Ecto neural progenitor cell (in vitro differentiated cells): ENCODE measurements around the gene FOXN3.
A peak's percentile ranks its signal among the peaks of the same experiment; 100 is the strongest.

Experiments
- DNase-seq: peaks from one replicate; pipeline ENCODE4 v3.0.0-alpha.2; 2018; ENCODE audit warnings: low spot score

FOXN3 gene

DNA sequence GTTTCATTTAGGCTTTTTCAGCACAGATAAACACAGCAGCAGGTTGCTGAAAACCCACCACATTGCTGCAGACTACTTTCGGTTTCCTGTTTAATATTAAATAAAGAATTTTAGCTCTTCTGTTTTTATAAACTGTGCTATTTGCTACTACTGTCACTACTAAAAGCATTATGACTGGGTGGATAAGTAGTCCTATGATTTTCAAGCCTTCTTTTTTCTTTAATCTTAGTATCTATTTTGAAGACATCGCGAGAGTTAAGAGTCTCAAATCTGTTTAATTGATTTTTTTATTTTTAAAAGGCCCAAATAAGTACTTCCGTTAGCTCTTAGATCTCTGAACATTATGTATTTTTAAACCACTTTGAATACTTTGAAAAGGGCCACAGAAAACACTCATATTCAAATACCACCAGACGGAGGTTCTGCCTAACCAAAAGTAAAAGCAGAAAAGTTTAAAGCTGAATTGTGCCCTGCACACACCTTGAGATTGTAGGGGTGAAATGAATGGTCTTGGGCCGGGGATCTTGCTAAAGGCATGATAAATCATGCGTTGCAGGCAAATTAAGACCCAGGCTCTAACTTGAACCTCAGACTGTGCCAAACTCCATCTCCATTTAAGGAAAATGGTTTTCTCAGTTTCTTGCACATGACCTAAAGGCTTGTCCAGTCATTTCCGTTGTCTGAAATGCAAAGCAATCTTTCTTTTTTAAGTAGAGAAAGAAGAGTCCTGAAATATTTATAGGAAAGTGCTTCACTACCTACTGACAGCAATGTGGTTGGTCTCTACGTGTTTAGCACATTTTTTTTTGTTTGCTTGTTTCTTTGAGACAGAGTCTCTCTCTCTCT lies 13.6 kb upstream of the FOXN3 start:
- DNase-seq: no peak

DNA sequence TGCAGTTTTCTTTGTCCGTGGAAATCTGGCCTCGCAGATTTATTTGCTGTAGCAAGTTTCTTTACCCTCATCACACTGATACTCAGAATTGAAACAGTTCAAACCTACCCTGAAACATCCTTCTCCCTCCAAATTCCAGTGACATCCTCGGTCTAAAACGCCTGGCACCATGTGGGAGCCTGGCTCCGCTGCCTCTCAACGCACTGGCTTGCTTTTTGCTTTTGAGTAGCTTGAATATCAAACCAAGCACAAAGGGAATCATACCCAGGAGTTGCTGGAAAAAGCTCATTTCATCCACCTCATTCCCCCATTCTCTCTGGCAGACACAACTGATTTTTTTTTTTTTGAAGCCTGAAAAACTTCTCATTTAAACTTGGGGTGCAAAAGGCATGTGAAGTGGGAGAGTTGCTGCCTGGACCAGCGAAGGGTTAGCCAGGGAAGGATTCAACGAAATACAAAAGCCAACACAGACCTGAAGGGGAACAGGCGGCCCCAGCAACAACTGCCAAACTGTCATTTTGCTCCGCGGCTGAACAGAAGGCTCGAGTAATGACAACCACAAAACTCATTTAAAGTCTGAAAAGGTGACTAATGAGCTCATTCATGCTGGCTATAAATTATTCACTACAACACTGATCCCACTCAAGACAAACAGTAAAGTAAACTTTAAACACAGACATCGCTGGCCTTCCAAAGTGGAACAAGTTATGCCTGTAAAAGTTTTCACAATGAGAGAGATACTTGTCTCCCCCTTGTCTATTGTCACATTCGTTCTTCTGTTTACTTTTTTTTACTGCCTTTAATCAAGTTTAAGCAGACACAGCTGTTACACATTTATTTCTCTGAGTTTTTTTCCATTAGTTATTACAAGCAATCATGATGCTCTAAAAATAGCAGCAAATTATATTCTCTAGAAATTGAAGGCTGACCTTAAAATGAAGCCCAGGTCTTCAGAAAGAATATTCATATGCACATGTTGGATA lies 12.5 kb upstream of the FOXN3 start:
- DNase-seq: no peak

DNA sequence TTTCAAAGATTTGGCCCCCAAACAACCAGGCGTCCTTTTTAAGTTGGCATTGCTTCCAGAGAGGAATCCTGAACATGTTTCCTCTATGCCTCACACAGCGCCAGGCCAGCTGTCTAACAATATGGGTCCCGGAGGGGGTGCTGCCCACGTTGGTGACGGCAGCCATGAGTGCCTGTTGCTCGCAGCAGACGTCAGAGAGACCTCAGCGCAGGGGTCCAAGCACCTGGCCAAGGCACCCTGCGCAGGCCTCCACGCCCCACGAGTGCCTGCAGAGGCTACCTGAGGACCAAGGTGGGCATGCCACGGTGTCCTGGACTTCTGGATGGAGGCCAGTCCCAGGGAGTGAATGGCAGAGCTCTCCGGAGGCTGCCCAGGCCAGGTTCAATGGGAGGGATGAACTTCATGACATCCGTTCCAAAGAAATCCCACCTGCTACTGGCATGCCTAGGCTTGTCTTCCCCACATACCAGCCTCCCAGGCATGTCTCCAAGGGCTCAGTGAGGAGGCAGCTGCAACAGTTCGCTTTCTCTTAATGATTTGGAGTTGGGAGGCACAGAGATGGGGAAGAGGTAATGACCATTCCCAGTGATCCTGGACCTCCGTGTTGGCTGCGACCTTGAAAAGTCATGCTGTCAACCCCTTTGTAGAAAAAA lies 11.6 kb upstream of the FOXN3 start:
- no peak for DNase-seq

DNA sequence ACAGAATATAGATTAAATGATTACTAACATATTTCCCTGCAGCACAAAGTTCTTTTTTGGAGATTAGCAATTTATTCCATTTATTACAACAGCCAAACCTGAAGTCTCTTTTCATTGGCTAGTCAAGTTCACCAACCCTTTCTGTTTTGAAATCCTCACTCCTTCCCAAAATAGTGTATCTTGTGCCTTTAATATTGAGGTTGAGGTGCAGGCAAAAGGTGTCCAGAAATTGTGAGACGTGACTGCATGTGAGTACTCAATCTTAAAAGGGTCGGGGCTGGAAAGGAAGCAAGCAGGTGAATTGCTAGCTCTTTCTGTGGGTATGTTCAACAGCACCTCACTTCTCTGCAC lies 11.1 kb upstream of the FOXN3 start:
- DNase-seq: no peak

DNA sequence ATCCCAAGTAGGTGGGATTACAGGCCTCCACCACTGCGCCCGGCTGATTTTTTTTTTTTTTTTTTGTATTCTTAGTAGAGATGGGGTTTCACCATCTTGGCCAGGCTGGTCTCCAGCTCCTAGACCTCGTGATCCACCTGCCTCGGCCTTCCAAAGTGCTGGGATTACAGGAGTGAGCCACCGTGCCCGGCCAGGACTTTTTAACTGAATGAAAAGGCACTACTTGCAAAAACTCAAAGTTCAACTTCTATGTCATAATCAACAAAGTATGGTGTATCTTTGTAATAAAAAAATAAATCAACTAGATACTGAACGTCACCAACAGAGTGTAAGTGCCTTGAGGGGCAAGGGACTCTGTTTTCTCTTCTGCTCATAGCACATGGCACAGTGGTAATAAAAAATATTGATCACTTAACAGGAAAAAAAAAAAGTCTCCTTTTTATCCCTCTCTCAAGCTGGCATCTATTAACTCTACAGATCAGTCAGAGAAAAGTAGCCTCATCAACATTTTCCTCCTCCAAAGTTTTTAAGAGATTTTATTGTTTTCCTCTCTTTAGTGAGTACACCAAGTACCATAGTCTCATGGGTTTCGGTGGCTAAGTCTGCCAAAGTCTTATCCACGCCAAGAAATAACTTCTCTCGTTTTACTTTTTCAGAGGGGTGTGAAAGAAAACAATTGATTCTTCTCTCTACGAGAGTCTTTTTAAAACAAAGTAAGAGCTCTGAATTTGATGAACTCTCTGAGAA lies 10.6 kb upstream of the FOXN3 start:
- no peak for DNase-seq

DNA sequence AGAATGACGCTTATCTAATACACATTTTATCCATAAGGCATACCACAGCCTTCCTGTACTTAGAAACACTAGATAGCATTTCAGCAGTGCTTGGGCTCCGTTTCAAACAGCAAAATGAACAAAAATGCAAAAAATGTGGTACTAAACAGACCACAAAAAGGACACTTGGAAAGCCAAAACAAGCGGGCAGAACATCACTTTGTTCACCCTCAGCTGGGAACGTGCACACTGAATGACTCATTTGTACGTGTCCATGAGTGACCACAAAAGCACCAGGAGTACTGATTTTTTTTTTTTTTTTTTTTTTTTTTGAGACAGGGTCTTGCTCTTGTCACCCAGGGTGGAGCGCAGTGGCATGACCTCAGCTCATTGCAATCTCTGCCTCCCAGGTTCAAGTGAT lies 8.9 kb upstream of the FOXN3 start:
- DNase-seq: no peak

DNA sequence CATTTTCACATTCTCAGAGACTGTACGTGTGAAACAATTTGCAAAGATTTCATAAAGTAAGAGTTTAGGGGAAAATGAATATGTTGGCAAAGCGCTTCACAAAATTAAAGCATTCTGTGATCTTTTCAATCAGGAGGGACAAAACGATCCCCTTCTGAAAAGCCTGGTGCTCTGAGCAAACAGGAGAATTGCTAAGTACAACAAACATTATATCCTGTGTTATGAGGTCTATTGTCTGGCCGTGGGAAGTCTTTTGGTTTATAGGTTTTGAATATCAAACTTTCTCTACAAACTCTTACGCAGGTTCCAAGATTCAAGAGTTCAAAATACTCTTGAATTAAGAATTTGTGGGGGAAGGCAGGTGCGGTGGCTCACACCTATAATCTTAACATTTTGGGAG lies 7.2 kb upstream of the FOXN3 start:
- no peak for DNase-seq

DNA sequence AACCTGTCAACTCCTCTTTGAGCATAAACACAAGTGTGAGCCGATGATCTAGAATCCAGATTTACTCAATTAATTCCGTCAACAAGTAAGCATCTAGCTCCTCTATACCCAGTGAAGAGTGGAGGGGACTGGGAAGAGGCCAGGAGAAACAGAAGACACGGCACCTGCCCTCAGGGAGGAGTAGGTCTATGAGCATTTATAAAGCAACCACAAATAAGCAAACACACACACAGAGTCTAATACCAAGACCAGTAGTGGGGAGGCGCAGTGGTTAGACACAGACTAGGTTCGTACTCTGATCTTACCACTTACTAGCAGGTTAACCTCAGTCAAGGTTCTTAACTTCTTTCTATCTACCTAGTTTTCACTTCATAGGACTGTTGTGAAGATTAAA lies 5.9 kb upstream of the FOXN3 start:
- no peak for DNase-seq

DNA sequence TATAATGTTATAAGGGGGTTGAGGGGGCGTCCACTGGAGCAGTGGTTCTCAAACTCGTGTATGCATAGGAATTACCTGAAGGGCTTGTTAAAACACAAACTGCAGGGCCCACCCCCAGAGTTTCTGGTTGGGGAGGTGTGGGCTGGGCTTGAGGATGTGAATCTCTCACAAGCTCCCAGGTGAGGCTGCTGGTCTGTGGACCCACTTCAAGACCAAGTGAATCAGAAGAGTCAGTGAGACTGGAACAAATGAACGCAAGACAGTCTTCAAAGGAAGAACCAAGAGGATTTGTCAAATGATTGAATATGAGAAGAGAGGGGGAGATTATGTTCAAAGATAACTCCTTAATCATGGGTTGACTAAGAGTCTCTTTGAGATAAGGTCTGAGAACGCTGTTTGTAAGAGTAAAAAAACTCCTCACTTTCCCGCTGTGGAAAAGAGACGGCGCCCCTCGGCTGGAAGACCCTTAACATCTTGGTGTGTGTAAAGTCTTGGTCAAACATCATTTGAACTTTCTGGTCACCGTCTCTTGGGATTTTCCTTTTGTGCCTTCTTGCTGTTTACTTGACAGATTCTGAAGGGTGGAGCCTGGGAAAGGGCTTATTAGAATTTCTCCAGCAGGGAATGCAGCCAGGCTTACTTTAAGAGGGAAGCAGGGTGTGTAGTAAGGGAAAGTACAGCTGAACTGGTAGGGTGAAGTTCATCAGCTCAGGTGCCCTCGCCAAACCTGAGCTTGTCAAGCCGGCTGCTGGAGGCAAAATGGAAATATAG lies 5.3 kb upstream of the FOXN3 start:
- DNase-seq: no peak

DNA sequence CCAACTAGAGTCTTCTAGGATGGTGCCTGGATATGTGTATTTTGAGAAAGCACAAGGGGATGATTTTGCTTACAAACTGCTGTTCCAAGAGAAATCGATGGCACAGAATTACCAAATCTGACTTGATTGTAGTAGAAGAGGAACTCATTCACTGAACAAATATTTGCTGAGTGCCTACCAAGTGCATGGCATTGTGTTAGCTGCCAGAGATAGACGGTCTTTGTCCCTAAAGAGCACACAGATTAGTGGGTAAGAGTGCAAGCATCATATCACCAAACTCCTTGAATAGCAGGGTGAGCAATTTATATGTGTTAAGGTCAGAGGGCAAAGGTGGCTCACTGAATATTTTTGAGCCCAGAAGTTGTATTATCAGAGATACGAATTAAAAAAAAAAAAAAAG lies 3.5 kb upstream of the FOXN3 start:
- DNase-seq: no peak

DNA sequence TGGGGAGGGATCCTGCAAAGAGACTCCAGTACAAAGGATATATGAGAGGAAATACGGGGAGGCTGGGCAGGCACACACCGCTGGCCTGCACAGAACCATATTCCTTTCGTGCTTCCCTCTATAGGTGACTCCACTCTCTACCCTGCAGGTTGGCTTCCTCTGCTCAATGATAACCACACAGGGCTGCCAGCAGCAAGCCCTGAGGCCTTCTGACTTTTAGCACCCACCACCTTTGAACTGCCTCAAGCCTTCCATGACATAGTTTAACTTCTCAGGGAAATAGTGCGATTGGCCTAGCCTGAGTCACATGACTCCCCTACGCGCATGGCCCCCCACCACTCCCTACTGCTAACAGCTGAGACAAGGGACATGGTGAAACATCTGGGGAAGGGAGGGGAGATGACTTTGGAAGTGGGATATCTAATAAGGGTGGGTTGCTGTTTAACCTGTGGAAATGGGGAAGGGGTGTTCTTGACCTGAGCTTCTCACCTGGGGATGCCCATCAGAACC lies 3.0 kb upstream of the FOXN3 start:
- no peak for DNase-seq

DNA sequence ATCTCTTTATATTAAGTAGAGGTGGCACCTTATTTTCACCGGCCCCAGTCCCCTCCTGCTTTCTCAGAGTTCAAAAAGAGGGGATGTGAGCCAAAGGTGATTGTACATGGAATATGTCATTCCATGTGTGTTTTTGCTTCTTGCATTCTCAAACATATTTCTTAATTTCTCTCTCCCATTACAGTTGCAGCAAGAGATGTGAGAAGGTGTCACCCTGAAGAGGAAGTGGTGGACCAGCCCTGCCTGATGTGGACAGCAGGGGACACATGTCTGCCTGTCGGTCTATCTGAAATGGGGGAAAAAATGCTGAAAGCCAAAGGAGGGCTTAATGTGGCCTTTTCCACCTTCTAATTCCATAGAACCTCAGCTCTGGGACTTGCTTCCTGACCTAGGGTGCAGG lies 1.9 kb upstream of the FOXN3 start:
- DNase-seq: no peak

DNA sequence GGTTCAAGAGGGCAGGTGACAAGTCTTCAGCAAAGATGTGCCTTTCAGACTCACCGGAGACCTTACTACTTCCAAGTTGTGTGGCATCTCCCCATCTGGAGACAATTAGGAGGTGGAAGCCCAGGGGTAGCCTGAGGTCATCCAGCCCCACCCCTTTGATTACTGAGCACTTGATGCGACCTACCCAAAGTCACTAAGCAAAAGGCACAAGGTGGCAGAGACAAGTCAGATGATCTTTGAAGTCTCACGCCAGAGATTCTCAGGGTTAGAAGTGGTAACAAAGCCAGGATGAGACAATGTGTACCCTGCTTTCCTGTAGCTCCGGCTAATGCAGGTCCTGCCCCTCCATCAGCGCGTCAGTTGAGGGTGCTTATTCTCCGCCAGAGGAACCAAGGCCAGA lies 1.4 kb upstream of the FOXN3 start:
- no peak for DNase-seq

DNA sequence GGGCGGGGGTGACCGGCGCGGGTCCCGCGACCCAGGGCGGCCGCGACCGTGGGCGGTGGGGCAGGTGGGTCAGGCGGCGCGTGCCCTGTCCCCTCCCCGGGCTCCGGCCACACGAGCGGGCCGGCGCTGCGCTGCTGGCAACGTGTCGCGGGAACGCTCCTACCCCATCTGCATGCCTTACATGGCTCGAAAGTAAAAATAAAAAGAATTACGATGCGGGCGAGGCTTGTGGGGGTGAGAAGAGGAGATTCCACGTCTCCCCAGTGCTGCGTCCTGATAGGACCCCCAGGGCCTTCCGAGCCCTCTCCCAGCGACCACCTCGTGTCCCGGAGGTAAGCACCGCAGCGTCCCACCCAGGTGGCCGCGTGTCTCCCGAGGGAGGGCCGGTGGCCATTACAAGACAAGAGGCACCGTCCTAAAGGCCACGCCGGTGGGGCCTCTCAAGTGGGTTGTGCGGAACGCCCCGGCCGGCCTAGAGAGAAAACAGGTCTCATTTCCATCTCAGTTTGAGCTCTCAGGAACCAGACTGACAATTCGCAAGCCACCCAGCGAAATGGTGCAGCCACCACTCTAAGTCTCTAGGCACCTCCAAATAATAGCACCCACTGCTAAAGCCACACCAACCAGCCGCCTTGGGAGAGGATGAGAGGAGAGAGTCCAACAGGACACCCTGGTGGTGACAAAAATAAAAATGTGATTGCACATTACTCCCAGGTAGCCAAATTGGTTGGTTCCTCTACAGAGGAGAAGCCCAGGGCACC lies 612 bp upstream of the FOXN3 start:
- DNase-seq: peak; percentile 65

DNA sequence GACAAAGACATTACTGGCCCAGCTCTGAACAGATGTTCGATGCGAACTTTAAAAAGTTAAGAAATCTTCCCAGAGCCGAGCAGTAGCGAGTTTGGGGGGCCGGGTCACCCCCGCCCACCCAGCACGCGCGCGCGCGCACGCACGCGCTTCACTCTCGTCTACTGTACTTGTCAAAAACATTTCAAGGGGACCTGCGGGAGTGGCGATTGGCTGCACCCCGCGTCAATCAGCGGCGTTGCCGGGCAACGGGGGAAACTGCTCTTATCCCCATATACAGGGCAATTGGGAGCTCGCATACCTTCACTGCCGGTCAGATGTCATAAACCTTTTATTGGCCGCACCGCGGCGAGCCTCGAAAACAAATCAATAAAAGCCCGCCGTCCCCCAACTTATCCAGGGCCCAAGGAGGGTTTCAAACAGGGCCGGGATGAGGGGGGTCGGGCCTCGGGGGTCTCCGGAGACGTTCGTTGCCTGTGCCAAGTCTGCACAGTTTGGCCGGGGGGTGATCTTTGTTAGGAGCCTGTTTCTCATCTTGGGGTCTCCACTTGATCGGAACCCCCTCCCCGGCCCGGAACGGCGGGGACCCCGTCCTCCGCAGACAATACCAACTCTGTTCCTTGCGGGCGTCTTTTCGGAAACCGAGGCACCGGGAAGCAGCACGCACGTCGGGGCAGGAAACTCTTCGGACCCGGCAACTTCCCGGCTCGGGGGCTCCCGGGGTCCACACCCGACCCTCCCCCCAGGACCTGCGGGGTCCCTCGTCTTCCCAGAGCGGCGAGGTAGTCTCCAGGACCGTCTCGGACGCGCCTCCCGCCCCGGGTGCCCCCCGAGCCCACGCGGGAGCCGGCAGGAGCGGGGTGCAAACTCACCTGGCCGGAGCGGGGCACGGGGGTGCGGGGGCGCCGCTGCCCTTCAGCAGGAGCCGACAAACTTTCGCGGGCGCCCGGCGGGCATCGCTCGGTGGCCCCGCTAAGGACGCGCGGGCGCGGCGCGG lies 734 bp downstream of the FOXN3 start:
- DNase-seq: peak; percentile 98

DNA sequence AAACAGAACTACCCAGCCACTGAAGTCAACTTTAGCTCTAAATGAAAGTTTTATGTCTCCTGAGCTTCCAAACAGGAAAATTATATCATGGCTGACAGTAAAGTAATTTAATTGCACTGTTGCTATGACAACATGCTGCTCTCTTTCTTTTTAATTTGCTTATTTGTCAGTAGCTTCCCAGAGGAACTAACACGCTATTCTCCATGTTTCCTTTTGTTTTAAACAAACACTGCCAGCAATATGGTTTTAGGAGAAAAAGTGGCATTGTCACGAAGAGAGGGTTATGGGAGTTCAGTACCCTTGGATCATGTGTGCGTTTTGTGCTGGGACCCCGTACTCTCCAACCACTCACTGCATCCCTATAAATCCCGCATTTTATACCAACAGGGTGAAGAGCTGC lies 1.9 kb downstream of the FOXN3 start:
- no peak for DNase-seq

DNA sequence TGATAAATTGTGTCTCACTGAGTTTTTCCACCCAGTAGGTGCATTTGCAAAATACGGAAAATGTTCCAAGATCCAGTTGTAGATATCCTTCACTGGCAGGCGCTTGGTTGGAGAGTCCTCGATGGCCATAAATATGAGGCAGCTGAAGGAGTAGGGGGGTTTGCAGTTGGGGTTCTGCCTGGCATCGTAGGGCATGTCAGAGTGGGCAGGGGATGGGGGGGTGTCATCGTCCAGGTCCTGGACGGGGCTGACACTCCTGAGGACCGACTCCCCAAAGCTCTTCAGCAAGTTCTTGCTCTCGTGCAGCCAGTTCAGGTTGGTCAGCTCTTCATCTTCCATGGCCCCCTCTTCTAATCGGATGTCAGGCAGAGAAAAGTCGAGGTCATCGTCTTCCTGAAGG lies 5.1 kb downstream of the FOXN3 start:
- DNase-seq: no peak

DNA sequence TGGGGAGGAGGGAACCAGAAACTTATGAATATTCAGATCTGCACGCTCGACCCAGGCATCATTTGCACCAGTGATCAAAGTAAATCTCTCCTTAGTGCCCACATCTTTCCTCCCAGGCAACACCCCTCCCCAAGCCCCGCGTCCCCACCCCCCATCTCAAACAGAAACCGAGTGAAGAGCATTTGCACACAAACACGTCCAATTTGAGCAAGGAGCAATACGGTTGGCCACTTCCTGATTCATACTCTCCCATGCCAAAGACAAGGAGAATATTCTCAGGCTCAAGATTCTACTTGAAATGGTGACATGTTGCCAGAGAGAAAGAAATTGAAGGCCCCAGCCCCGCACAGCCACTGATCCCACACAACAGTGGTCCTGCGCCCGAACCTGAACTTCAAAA lies 7.1 kb downstream of the FOXN3 start:
- DNase-seq: no peak
